GM12892 (cell line): ENCODE data around the gene RAB27B.

Experiments used
- POLR2A ChIP-seq: IDR thresholded peaks from 2 replicates; pipeline ENCODE4 v1.6.1; 2011; ENCODE audit warnings: low read depth, low read length, control low read depth
- POLR2AphosphoS5 ChIP-seq: IDR thresholded peaks from 2 replicates; pipeline ENCODE4 v1.6.1; 2011; ENCODE audit warnings: low read depth, low read length, control low read depth
- TAF1 ChIP-seq: IDR thresholded peaks from 2 replicates; pipeline ENCODE4 v1.6.1; 2011; ENCODE audit warnings: low read depth, mild to moderate bottlenecking, control low read depth, low read length, borderline replicate concordance

- no peak for TF ChIP-seq POLR2A
- no peak for TF ChIP-seq POLR2AphosphoS5
- TF ChIP-seq TAF1 = no peak
Observed at GRCh38 chr18:54906331-54907185, 78.3 kb downstream of the RAB27B start.
